OCI-LY7 (cell line): ENCODE measurements around the gene SIVA1. TPM values are rescaled to one million over a fixed set of nuclear protein-coding genes. Genes with fewer than 3 reads are reported as not detected.

ENCODE experiments used
- BruUV-seq: library from RNA; stranded (reverse); fragments of 400-500 nt; replicated peaks from 2 replicates; lab custom pipeline; 2021; lab: Mats Ljungman, UMichigan
- CTCF ChIA-PET: fragments of 300-600 bp; sonication (Branson Sonifier 250); formaldehyde crosslinking; loops from one replicate; lab custom pipeline; 2022; ENCODE audit warnings: antibody characterized with exemption; ENCODE audit not compliant: unreplicated experiment; lab: Charles Lee
- POLR2A ChIA-PET: fragments of 300-600 bp; sonication (Branson Sonifier 250); formaldehyde crosslinking; loops from one replicate; lab custom pipeline; 2022; ENCODE audit warnings: antibody characterized with exemption; lab: Charles Lee
- DNase-seq: peaks from one replicate; pipeline ENCODE4 v3.0.0-alpha.2; 2015; ENCODE audit warnings: low spot score
- H2AFZ ChIP-seq: fragments of 200-600 bp; sonication (generic), shearing (Covaris generic); 2 replicates; pipeline ENCODE4 v1.6.1; 2014; ENCODE audit warnings: mild to moderate bottlenecking, antibody characterized with exemption, low read length, moderate library complexity
- H3K27ac ChIP-seq: fragments of 200-600 bp; sonication (generic); 2 replicates; pipeline ENCODE4 v1.5.1; 2014; ENCODE audit warnings: mixed run types, low read depth, mild to moderate bottlenecking, moderate library complexity, low read length, inconsistent platforms; ENCODE audit not compliant: poor library complexity, severe bottlenecking
- H3K36me3 ChIP-seq: fragments of 200-600 bp; sonication (generic); 2 replicates; pipeline ENCODE4 v1.6.1; 2014; ENCODE audit warnings: mild to moderate bottlenecking, antibody characterized with exemption, low read length, moderate library complexity, mixed read lengths; ENCODE audit not compliant: insufficient read depth
- H3K4me1 ChIP-seq: fragments of 200-600 bp; sonication (generic); 2 replicates; pipeline ENCODE4 v1.5.1; 2014; ENCODE audit warnings: mild to moderate bottlenecking, low read length; ENCODE audit not compliant: insufficient read depth, poor library complexity, severe bottlenecking
- H3K4me2 ChIP-seq: fragments of 200-600 bp; sonication (generic); 2 replicates; pipeline ENCODE4 v1.6.1; 2014; ENCODE audit warnings: mild to moderate bottlenecking, low read length
- H3K4me3 ChIP-seq: fragments of 200-600 bp; sonication (generic); 2 replicates; pipeline ENCODE4 v1.5.1; 2014; ENCODE audit warnings: mild to moderate bottlenecking, low read depth, low read length; ENCODE audit not compliant: poor library complexity, severe bottlenecking
- H3K79me2 ChIP-seq: fragments of 200-600 bp; sonication (generic); 2 replicates; pipeline ENCODE4 v1.6.1; 2016; ENCODE audit warnings: low read depth, mild to moderate bottlenecking, low read length, moderate library complexity, mixed read lengths; ENCODE audit not compliant: insufficient read depth
- H3K9me2 ChIP-seq: fragments of 200-600 bp; sonication (generic); 2 replicates; pipeline ENCODE4 v1.6.1; 2016; ENCODE audit warnings: mild to moderate bottlenecking, low read length, mixed read lengths; ENCODE audit not compliant: insufficient read depth
- H3K9me3 ChIP-seq: fragments of 200-600 bp; sonication (generic); 2 replicates; pipeline ENCODE4 v1.6.1; 2014; ENCODE audit warnings: mild to moderate bottlenecking, mixed run types, low read length, mixed read lengths
- H4K20me1 ChIP-seq: fragments of 200-600 bp; sonication (generic); 2 replicates; pipeline ENCODE4 v1.6.1; 2014; ENCODE audit warnings: mild to moderate bottlenecking, antibody characterized with exemption, low read length, moderate library complexity, mixed read lengths; ENCODE audit not compliant: insufficient read depth
- EZH2phosphoT487 ChIP-seq: fragments of 200-600 bp; sonication (generic); IDR thresholded peaks from 2 replicates; pipeline ENCODE4 v1.6.1; 2018; ENCODE audit warnings: low read depth, borderline replicate concordance, mild to moderate bottlenecking, mixed run types, antibody characterized with exemption, low read length, moderate library complexity, mixed read lengths
- intact Hi-C: fragments of 100-400 bp; cut with micrococcal nuclease; formaldehyde crosslinking; loops from one replicate; pipeline ENCODE4 v1.10.0; 2022; ENCODE audit not compliant: unreplicated experiment
- total RNA-seq, 2 experiments: library from RNA; depleted of rRNA in 1 of 2; stranded (reverse); fragments of >200 nt in 1 of 2; shearing (Covaris generic) in 1 of 2; gene quantifications; 2 replicates each; pipeline ENCODE4 v1.2.3, GENCODE V29; 2014 to 2022
- TF ChIP-seq, protein P1 (sequence below): fragments of 200-600 bp; sonication (generic); conservative IDR thresholded peaks from 2 replicates; pipeline ENCODE4 v1.5.1; 2014; ENCODE audit warnings: mild to moderate bottlenecking, antibody characterized with exemption, low read length, moderate library complexity, mixed read lengths

SIVA1 gene
- total RNA-seq, 2 experiments from 2014 or later: 111 to 244 TPM

DNA sequence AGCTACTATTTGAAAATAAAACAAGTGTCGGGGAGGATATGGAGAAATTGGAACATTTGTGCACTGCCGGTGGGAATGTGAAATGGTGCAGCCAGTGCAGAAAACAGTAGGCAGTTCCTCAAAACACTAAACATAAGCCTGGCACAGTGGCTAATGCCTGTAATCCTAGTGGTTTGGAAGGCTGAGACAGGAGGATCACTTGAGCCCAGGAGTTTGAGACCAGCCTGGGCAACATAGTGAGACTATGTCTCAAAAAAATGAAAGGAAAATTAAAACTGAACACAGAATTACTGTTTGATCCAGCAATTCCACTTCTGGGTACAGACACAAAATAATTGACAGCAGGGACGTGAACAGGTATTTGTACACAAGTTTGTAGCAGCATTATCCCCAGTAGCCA lies 12.6 kb downstream of the SIVA1 start:
- ChIA-PET CTCF (interaction anchor here (0.6 kb wide), 1 partner anchor 61 kb away, joined by 4 read pairs; no protein-coding TSS in a partner anchor), POLR2A (interaction anchor here (0.9 kb wide), 1 partner anchor 13 kb away, joined by 3 read pairs; no protein-coding TSS in a partner anchor)
- BruUV-seq: no TSS peak
- no peak overlapping the region for H2AFZ ChIP-seq
- no peaks in the 10 kb centered on the region for H3K79me2 ChIP-seq
- no peak overlapping the region for H3K4me3 ChIP-seq
- TF ChIP-seq EZH2phosphoT487: no peak
- no peak for DNase-seq
- H3K4me2 ChIP-seq: no peak overlapping the region
- intact Hi-C loops: no loop called here
- peaks cover 50% of the 10 kb centered on the region for H3K36me3 ChIP-seq
- no peak overlapping the region for H3K27ac ChIP-seq
- H3K9me2 ChIP-seq: no peaks in the 10 kb centered on the region
- peaks cover 4% of the 10 kb centered on the region for H3K4me1 ChIP-seq
- no peaks in the 10 kb centered on the region for H4K20me1 ChIP-seq
- H3K9me3 ChIP-seq: no peaks in the 10 kb centered on the region

DNA sequence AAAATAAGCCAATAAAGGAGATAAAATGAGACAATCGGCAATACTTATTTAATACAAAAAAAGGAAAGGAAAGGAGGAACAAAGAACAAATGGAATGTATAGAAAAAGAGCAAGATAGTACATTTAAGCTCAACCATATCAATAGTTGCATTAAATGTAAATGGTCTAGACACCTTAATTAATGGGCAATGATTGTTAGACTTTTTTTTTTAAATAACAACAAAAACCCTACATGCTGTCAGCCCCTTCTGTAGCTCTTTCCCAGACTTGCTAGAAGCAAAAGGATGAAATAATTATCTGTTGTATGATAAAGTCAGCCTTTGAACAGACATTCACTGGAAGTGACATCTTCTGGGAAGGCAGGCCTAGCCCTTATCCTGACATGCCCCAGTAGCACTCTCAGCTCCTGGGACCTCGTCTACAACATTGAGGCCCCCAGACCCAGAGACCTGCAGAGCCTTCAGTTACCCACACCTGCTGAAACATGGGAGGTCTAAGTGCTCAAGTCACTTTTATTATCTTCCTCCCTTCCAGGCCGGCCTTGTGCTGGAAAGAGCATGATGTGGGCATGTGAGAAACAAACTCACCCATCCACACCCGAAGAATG lies 13.4 kb downstream of the SIVA1 start:
- TF ChIP-seq, protein P1, sequence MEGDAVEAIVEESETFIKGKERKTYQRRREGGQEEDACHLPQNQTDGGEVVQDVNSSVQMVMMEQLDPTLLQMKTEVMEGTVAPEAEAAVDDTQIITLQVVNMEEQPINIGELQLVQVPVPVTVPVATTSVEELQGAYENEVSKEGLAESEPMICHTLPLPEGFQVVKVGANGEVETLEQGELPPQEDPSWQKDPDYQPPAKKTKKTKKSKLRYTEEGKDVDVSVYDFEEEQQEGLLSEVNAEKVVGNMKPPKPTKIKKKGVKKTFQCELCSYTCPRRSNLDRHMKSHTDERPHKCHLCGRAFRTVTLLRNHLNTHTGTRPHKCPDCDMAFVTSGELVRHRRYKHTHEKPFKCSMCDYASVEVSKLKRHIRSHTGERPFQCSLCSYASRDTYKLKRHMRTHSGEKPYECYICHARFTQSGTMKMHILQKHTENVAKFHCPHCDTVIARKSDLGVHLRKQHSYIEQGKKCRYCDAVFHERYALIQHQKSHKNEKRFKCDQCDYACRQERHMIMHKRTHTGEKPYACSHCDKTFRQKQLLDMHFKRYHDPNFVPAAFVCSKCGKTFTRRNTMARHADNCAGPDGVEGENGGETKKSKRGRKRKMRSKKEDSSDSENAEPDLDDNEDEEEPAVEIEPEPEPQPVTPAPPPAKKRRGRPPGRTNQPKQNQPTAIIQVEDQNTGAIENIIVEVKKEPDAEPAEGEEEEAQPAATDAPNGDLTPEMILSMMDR: no peak
- TF ChIP-seq EZH2phosphoT487: no peak
- ChIA-PET POLR2A (interaction anchor here (0.8 kb wide), 1 partner anchor 14 kb away, joined by 3 read pairs; no protein-coding TSS in a partner anchor), CTCF (no interaction called here)
- intact Hi-C loops: no loop called here
- Histone ChIP-seq H3K4me3 (no peak overlapping the region), H3K9me2 (no peaks in the 10 kb centered on the region), H3K4me1 (peaks cover 4% of the 10 kb centered on the region), H3K27ac (no peak overlapping the region), H4K20me1 (no peaks in the 10 kb centered on the region), H3K4me2 (no peak overlapping the region), H3K36me3 (peaks cover 50% of the 10 kb centered on the region), H3K9me3 (no peaks in the 10 kb centered on the region), H2AFZ (no peak overlapping the region), H3K79me2 (no peaks in the 10 kb centered on the region)
- BruUV-seq: no TSS peak
- no peak for DNase-seq

- H3K27ac ChIP-seq: no peak overlapping the region
- BruUV-seq: no TSS peak
Observed at GRCh38 chr14:104766863-104767633, 14.1 kb downstream of the SIVA1 start.

More at GRCh38 chr14:104766863-104767633, 14.1 kb downstream of the SIVA1 start:
- Histone ChIP-seq H3K79me2 (no peaks in the 10 kb centered on the region), H2AFZ (no peak overlapping the region), H3K4me3 (no peak overlapping the region), H3K36me3 (peaks cover 50% of the 10 kb centered on the region), H3K4me1 (peaks cover 4% of the 10 kb centered on the region), H3K9me3 (no peaks in the 10 kb centered on the region), H3K4me2 (no peak overlapping the region), H3K9me2 (no peaks in the 10 kb centered on the region), H4K20me1 (no peaks in the 10 kb centered on the region)
- TF ChIP-seq, protein P1: no peak
- no peak for TF ChIP-seq EZH2phosphoT487
- DNase-seq: no peak
- ChIA-PET POLR2A (interaction anchor here (0.8 kb wide), 1 partner anchor 14 kb away, joined by 4 read pairs; the partner anchor contains the start of gene SIVA1), CTCF (no interaction called here)
- intact Hi-C loops: no loop called here
